HG03064 (cell line): Measurements from ENCODE around the gene LPA.
"Not testable (repeated sequence)": the region's sequence is repeated elsewhere in the genome, so short reads cannot be mapped to it uniquely, and the experiment has no call there.

Experiments
- ATAC-seq: cut with Tn5 transposase; IDR thresholded peaks from one replicate; pipeline ENCODE4 v1.9.1; 2021; ENCODE audit warnings: low read depth; ENCODE audit not compliant: unreplicated experiment

The LPA gene, protein sequence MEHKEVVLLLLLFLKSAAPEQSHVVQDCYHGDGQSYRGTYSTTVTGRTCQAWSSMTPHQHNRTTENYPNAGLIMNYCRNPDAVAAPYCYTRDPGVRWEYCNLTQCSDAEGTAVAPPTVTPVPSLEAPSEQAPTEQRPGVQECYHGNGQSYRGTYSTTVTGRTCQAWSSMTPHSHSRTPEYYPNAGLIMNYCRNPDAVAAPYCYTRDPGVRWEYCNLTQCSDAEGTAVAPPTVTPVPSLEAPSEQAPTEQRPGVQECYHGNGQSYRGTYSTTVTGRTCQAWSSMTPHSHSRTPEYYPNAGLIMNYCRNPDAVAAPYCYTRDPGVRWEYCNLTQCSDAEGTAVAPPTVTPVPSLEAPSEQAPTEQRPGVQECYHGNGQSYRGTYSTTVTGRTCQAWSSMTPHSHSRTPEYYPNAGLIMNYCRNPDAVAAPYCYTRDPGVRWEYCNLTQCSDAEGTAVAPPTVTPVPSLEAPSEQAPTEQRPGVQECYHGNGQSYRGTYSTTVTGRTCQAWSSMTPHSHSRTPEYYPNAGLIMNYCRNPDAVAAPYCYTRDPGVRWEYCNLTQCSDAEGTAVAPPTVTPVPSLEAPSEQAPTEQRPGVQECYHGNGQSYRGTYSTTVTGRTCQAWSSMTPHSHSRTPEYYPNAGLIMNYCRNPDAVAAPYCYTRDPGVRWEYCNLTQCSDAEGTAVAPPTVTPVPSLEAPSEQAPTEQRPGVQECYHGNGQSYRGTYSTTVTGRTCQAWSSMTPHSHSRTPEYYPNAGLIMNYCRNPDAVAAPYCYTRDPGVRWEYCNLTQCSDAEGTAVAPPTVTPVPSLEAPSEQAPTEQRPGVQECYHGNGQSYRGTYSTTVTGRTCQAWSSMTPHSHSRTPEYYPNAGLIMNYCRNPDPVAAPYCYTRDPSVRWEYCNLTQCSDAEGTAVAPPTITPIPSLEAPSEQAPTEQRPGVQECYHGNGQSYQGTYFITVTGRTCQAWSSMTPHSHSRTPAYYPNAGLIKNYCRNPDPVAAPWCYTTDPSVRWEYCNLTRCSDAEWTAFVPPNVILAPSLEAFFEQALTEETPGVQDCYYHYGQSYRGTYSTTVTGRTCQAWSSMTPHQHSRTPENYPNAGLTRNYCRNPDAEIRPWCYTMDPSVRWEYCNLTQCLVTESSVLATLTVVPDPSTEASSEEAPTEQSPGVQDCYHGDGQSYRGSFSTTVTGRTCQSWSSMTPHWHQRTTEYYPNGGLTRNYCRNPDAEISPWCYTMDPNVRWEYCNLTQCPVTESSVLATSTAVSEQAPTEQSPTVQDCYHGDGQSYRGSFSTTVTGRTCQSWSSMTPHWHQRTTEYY (N-terminal part only)

DNA sequence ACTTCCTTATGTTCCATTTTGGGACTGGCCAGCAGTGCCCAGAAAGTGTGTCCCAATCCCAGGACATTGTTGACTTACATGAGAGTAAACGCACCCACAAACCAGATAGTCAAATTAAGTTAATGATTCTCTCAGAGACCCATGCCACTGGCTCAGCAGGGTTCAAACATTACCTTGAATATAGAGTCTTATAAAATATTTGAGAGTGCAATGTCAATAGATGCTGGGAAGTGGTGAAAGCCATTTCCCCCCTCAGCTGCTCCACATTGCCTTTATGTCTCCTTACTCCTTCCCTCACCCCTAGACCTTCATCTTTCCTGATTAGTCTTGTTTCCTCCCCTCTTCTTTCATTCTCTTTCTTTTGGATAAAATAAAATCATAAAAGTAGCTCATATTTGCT, at the start of gene LPA:
TSS of gene LPA (minus strand) at position 78 of the 400 bp plus-strand sequence. CDS start at position 17, 61 bp downstream.
- ATAC-seq = not testable (repeated sequence)

DNA sequence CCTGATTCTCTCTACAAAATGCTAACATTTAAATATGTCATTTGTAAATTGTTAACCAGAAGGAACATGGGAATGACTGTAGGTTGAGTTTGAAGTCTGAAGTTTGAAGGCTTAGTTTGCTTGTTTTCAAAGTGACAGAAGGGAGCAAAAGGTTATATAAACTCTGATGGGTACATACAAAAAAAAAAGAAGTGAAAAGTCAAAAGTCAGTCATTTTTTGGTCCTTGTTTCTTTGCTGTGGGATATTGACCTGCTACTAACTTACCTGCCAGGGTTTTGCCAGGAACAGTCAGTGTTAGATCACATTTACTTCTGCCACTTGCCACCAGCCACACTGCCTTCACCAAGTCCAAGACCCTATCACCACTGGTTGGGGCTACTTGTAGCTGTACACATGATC, 44.9 kb upstream of the LPA start:
- ATAC-seq = not testable (repeated sequence)

DNA sequence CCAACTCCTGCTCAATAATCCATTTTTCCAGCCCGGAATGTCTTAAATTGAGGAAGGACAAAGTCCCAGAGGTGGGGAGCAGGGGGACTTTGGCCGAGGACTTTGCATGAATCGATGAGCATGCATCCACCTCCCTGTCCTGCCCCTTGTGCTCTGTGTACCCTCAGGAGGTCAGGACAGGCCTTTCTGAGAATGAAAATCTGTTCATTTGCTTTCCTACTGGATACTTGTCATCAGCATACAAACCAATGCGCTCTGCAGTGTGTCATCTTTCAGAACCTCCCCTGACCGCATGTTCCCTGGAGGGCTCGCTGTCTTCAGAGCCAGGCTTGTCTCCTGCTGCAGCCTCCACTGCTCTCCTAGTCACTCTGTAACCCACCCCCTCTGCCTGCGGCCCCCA, 40.6 kb upstream of the LPA start:
- ATAC-seq = not testable (repeated sequence)

DNA sequence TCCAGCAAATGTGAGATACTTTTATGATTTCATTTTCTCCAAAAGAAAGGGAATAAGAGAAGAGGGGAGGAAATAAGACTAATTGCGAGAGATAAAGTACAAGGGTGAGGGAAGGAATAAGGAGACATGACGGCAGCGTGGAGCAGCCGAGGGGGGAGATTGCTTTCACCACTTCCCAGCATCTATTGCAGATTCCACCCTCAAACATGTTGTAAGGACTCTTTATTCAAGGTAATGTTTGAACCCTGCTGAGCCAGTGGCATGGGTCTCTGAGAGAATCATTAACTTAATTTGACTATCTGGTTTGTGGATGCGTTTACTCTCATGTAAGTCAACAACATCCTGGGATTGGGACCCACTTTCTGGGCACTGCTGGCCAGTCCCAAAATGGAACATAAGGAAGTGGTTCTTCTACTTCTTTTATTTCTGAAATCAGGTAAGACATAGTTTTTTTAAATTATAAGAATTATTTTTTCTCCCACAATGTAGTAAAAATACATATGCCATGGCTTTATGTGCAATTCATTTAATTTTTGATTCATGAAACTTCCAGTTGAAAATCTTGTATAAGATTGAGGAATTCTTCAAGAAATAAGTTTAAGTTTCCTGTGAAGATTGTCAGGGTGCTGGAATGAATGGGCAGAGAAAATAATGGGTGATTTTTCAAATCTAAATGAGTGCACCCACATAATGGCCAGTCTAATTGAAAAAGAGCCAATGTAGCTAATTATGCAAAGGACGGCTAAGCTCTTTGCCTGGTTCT, 38.0 kb upstream of the LPA start, which contains the start of gene PLG:
TSS of gene PLG (plus strand) at position 327 of the 763 bp plus-strand sequence. CDS start at position 388, 61 bp downstream.
- ATAC-seq = not testable (repeated sequence)

DNA sequence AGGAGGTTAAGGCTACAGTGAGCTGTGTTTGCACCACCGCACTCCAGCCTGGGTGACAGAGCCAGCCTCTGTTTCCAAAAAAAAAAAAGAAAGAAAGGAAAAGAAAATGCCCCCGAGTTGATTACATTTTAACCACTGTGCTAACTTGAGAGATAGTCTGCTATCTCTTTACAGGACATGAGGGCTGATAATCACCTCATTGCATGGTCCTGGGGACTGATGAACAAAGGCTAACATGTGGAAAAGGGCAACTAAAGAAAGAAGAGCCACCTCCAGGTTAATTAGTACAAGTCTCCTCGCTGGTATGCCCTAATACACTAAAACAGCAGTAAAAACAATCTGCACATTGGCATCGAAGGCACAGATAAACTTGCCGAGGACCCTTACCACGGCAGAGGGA, 33.8 kb upstream of the LPA start:
- no peak for ATAC-seq

DNA sequence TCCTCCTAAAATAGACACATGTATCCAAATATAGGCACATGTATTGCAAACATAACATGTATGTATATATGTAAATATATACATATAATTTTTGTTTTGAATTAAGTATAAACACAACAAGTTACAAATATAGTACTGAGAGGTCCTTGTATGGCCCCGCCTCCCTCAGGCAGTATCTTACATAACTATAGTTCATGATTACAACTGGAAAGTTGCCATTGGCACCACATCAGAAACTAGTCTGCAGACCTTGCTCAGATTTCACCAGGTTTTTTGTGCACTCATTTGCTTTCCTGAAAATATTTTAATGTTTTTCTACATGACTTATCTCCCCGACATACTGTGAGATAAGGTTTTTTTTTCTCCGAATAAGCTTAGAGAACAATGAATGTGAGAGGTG, 32.8 kb upstream of the LPA start:
- ATAC-seq = not testable (repeated sequence)

DNA sequence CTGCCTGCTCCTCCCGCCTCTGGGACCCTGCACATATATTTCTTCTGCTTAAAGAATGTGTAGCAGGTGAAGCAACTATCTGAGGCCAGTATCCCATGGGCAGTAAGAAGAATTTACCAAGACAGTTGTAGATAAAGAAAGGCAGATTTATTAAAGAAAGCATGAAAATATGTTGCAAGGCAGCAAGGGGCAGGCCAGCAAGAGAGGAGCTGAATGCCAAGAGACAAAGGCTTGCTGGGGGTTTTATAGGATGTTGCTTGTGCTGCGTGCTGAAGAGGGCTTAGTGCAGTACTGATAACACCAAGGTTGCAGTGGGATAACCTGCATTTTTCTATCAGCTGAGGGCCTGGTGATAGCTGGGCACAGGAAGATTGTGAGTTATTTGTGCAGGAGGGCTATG, 31.5 kb upstream of the LPA start:
- not testable (repeated sequence) for ATAC-seq

DNA sequence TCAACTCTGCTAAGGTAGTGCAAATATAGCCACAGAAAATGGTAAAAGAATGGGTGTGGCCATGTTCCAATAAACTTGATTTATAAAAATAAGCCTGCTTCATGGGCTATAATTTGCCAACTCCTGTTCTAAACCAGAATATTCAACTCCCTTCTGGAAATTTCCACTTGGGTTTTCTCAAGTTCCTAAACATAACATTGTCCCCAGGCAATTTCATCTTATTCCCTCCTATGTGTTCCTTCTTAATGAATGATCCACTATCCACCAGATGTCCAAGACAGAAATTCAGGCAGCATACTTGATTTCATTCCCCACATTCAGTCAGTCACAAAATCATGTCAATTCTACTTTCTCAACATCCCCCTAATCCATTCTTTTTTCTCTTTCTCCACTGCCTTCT, 30.9 kb upstream of the LPA start:
- ATAC-seq = not testable (repeated sequence)

DNA sequence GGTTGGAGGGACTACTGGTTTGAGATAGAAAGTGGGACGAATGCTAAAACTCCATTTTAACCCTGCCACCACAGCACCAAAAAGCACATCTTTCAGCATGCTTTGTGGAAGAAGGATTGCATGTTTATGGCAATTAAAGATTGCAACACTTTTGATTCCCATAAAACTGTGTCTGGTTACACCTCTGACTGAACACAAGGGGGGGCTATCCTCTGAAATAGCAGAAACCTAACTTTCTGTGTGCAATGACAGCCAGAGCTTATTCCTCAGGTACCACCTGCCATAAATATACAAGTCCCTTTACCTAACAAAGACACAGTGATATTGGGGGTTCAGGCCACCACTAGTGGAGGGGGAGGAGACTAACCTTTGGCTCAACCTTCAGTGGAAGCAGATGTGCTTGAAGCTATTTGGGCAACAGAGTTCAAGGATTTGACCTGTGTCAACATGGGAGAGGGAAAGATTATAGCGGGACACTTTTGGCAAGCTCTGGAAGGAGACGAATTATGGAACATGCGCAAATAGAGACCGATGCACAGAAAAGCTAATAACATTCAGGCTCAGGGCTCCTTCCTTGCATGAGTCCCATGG, 28.4 kb upstream of the LPA start:
- no peak for ATAC-seq

DNA sequence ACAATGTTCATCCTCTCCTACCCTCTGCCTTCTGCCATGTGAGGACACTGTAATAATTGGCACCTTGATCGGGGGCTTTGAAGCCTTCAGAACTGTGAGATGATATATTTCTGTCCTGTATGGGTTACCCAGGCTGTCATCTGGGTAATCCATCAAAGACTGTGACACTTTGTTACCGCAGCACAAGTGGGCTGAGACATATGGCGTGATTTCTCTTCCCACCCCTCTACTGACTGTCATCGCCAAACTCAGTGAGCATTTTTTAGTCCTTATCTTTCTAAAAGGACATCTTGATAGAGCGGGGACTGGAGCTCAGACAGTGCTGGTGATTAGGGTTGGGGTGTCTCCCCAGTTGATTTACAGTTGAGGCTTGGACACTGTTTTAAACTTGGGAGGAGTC, 27.5 kb upstream of the LPA start:
- no peak for ATAC-seq

DNA sequence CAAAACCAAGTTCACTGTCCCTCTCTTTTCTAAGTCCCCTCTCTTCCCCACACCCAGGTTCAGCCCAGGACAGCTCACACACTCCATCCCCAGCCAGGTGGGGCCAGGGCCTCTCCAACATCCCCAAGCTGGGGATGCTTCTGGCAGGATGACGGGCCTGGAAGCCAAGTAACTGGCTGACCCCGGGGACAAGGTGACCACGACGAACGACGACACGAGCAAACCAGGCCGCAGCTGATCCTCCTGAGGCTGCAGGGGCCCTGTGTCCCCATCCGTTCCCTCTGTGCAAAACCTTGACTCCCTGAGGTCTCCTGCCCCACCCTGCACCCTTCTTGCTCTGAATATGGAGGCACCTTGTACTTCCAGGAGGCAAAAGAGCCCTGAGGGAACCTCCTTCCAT, 26.4 kb upstream of the LPA start:
- ATAC-seq = no peak

DNA sequence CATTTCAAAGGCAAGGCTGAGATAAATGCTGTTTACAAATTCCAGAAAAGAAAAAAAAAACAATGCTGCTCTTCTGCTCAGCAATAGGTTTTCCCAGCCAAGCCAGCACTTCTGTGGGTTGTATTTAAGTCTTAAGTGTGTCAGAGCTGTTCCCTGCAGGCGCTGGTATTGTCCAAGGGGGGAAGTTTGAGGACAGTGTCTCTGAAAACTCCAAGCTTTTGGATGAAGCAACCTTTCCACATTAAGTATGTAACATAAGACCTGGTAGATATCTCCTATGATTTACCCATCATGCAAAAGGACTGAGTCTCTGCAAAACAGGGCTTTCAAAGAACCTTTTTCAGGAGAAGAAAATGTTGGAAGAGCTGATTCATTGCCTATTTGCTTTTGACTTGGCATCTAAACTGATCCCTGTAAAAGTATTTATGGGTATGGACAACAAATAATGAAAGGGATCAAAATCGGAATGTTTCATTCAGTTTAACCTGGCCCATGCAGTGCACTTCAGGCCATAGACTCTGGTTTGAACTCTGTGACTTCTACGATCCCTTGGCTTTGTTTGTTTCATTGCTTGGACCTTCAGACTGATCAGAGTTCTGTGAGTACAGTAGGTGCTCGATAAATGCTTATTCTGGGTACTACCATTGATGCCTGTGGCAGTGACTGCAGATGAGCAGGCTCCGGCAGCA, 21.8 kb upstream of the LPA start:
- no peak for ATAC-seq

DNA sequence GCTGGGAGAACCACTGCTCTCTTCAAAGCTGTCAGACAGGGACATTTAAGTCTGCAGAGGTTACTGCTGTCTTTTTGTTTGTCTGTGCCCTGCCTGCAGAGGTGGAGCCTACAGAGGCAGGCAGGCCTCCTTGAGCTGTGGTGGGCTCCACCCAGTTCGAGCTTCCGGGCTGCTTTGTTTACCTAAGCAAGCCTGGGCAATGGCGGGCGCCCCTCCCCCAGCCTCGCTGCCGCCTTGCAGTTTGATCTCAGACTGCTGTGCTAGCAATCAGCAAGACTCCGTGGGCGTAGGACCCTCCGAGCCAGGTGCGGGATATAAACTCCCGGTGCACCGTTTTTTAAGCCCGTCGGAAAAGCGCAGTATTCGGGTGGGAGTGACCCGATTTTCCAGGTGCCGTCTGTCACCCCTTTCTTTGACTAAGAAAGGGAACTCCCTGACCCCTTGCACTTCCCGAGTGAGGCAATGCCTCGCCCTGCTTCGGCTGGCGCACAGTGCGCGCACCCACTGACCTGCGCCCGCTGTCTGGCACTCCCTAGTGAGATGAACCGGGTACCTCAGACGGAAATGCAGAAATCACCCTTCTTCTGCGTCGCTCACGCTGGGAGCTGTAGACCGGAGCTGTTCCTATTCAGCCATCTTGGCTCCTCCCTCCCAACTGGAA, 21.2 kb upstream of the LPA start:
- ATAC-seq = not testable (repeated sequence)

DNA sequence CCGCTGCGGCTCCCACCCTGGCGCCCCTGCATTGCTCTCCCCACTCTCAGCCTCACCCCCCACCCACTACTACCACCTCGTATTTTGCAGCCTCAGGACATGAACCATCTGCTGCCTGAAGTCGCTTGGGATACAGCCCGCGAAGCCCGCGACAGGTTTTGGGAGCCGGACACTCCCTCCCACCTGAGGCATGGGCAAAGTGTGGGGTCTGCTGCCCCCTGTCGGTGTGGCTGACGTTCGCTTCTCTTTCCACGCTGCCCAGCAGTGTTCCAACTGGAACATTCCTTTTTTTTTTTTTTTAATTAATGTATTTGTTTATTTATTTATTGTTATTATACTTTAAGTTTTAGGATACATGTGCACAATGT, 15.3 kb upstream of the LPA start:
- ATAC-seq = no peak

DNA sequence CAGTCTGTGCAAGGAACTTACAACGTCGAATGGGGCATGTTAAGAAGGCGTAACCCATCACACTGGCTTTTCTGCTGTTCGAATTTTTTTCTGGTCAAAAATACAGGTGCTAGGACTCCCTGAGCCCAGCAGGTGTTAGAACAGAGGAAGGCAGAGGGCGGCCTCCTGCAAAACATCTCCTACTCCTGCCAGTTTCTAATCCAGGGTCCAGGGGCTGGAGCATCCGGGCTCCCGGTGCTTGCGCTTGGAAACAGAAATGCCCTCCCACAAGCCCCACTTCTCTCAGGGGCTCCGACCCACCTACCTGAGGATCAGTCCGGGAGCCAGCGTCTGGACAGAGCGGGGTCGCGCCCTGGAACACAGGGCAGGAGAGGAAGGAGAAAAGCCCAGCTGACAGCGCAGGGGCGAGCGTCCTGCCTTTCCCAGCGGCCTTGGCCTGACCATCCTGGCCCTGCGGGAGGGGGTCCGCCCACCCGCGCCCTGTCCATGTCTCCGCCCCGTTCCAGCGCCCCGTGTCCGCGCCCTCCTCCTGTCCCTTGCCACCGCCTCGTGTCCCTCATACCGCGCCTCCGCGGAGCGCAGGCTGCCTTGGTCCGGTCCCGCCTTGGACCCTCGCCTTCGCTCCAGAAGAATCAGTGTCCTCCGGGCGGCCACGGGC, 14.8 kb upstream of the LPA start:
- ATAC-seq = no peak

DNA sequence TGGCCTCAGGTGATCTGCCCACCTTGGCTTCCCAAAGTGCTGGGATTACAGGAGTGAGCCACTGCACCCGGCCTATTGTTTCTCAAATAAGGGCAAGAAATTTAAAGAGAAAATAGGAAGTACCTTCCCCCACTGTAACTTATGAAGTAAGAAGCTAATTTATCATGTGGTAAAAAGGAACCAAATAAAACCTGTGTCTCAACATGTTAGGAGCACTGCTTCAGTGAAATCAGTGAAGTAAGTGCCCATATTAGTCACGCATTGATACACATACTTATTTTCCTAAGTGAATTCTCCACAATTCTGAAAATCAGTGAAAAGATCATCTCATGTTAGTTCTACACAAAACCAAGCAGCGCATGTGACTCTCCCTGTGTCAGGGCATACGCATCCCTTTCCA, 14.2 kb upstream of the LPA start:
- no peak for ATAC-seq

DNA sequence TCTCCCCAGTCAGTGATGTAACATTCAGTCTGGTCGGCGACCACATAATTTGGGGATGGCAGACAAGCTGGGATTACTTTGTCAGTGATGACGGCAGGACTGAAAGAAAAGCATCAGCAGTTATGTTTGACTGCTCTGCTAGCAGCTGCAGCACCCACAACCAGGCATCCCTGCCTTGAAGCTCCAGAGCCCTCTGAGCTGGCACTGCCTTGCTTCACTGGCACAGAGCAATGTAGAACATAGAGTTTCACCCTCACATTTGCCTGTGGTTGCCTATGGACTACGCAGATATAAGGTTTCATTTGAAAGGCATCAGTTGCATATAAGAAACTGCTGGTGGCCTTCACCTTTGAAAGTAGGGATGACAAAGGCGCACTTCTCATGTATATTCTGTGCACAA, 12.3 kb upstream of the LPA start:
- not testable (repeated sequence) for ATAC-seq

DNA sequence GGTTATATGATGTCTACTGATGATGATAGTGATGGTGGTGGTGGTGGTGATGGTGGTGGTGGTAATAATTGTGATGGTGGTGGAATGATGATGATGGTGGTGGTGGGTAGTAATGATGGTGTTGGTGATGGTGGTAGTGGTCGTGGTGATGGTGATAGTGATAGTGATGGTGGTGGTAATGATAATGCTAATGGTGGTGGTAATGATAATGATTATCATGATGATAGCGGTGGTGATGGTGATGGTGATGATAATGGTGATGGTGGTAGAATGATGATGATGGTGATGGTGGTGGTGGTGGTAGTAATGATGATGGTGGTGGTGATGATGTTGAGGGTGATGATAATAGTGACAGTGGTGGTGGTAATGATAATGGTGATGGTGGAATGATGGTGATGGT, 4.5 kb upstream of the LPA start:
- no peak for ATAC-seq
